H9 (cell line): ENCODE data around the gene RNF125. TPM values are rescaled to one million over a fixed set of nuclear protein-coding genes. Genes with fewer than 3 reads are reported as not detected.

Experiments
- DNase-seq: peaks from one replicate; pipeline ENCODE4 v3.0.0-alpha.2; 2017
- H2AFZ ChIP-seq: one replicate; pipeline ENCODE4 v1.6.1; 2013; ENCODE audit warnings: mild to moderate bottlenecking, low read length, control low read depth, moderate library complexity
- H2AK5ac ChIP-seq: 2 replicates; pipeline ENCODE4 v1.6.1; 2013; ENCODE audit warnings: low read length, control low read depth, mixed read lengths; ENCODE audit not compliant: insufficient read length
- H2BK120ac ChIP-seq: one replicate; pipeline ENCODE4 v1.6.1; 2013; ENCODE audit warnings: low read depth, mild to moderate bottlenecking, low read length, control low read depth, inconsistent platforms; ENCODE audit not compliant: poor library complexity, severe bottlenecking
- H2BK12ac ChIP-seq: 2 replicates; pipeline ENCODE4 v1.6.1; 2013; ENCODE audit warnings: low read length, control low read depth, mixed read lengths, low read depth; ENCODE audit not compliant: insufficient read length
- H2BK15ac ChIP-seq: 2 replicates; pipeline ENCODE4 v1.6.1; 2013; ENCODE audit warnings: low read depth, low read length, control low read depth
- H2BK20ac ChIP-seq: one replicate; pipeline ENCODE4 v1.6.1; 2013; ENCODE audit warnings: low read depth, mild to moderate bottlenecking, low read length, control low read depth, inconsistent platforms; ENCODE audit not compliant: poor library complexity, severe bottlenecking
- H2BK5ac ChIP-seq: 2 replicates; pipeline ENCODE4 v1.6.1; 2013; ENCODE audit warnings: low read length, control low read depth, mixed read lengths; ENCODE audit not compliant: insufficient read length
- H3K14ac ChIP-seq: 2 replicates; pipeline ENCODE4 v1.6.1; 2013; ENCODE audit warnings: low read length, control low read depth; ENCODE audit not compliant: insufficient read depth
- H3K18ac ChIP-seq: 2 replicates; pipeline ENCODE4 v1.6.1; 2013; ENCODE audit warnings: low read depth, mild to moderate bottlenecking, mixed read lengths, low read length, control low read depth; ENCODE audit not compliant: insufficient read length
- H3K23ac ChIP-seq: 2 replicates; pipeline ENCODE4 v1.6.1; 2013; ENCODE audit warnings: low read length, control low read depth, mixed read lengths, low read depth; ENCODE audit not compliant: insufficient read length
- H3K23me2 ChIP-seq: 2 replicates; pipeline ENCODE4 v1.6.1; 2013; ENCODE audit warnings: low read depth, mild to moderate bottlenecking, mixed read lengths, low read length, control low read depth; ENCODE audit not compliant: insufficient read length, poor library complexity, severe bottlenecking
- H3K27ac ChIP-seq: 2 replicates; pipeline ENCODE4 v1.5.1; 2013; ENCODE audit warnings: low read length, control low read depth, mixed read lengths, low read depth; ENCODE audit not compliant: insufficient read length
- H3K27me3 ChIP-seq: 2 replicates; pipeline ENCODE4 v1.6.1; 2013; ENCODE audit warnings: low read length, control low read depth, inconsistent platforms; ENCODE audit not compliant: insufficient read depth
- H3K4ac ChIP-seq: 2 replicates; pipeline ENCODE4 v1.6.1; 2013; ENCODE audit warnings: low read depth, mild to moderate bottlenecking, control low read depth, inconsistent platforms, low read length, moderate library complexity
- H3K4me1 ChIP-seq: 2 replicates; pipeline ENCODE4 v1.6.1; 2013; ENCODE audit warnings: low read length, control low read depth, inconsistent platforms; ENCODE audit not compliant: insufficient read depth
- H3K4me2 ChIP-seq: 2 replicates; pipeline ENCODE4 v1.6.1; 2013; ENCODE audit warnings: low read length, control low read depth, mixed read lengths; ENCODE audit not compliant: insufficient read length, insufficient read depth
- H3K56ac ChIP-seq: 2 replicates; pipeline ENCODE4 v1.6.1; 2013; ENCODE audit warnings: low read depth, mild to moderate bottlenecking, mixed read lengths, low read length, control low read depth; ENCODE audit not compliant: insufficient read length
- H3K79me1 ChIP-seq: 2 replicates; pipeline ENCODE4 v1.6.1; 2013; ENCODE audit warnings: low read depth, mild to moderate bottlenecking, moderate library complexity, low read length, control low read depth, inconsistent platforms; ENCODE audit not compliant: insufficient read depth, poor library complexity, severe bottlenecking
- H3K79me2 ChIP-seq: 2 replicates; pipeline ENCODE4 v1.6.1; 2013; ENCODE audit warnings: low read length, control low read depth, inconsistent platforms; ENCODE audit not compliant: insufficient read depth
- H3K9ac ChIP-seq: 2 replicates; pipeline ENCODE4 v1.6.1; 2013; ENCODE audit warnings: low read length, control low read depth, mixed read lengths; ENCODE audit not compliant: insufficient read length; ENCODE audit errors: extremely low read depth
- H3K9me3 ChIP-seq: one replicate; pipeline ENCODE4 v1.6.1; 2013; ENCODE audit warnings: low read depth, low read length, inconsistent platforms; ENCODE audit not compliant: control insufficient read depth
- H3T11ph ChIP-seq: one replicate; pipeline ENCODE4 v1.6.1; 2013; ENCODE audit warnings: mild to moderate bottlenecking, low read length, control low read depth, inconsistent platforms
- H4K20me1 ChIP-seq: one replicate; pipeline ENCODE4 v1.6.1; 2013; ENCODE audit not compliant: control insufficient read depth, insufficient read length, insufficient read depth
- H4K5ac ChIP-seq: 2 replicates; pipeline ENCODE4 v1.6.1; 2013; ENCODE audit warnings: low read depth, mild to moderate bottlenecking, mixed read lengths, low read length, control low read depth; ENCODE audit not compliant: insufficient read length
- H4K8ac ChIP-seq: replicated peaks from 2 replicates; pipeline ENCODE4 v1.6.1; 2013; ENCODE audit warnings: low read length, control low read depth, mixed read lengths, low read depth; ENCODE audit not compliant: insufficient read length
- H4K91ac ChIP-seq: 2 replicates; pipeline ENCODE4 v1.6.1; 2013; ENCODE audit warnings: low read depth, mild to moderate bottlenecking, moderate library complexity, mixed read lengths, low read length, control low read depth; ENCODE audit not compliant: insufficient read length
- H3K27ac Mint-ChIP-seq, 3 experiments: 2 replicates in 2 of 3; 3 replicates in 1 of 3; pipeline ENCODE4 v1.8.0; 2020 to 2021; ENCODE audit warnings: mixed read lengths in 3 of 3, mild to moderate bottlenecking in 1 of 3, moderate library complexity in 1 of 3
- H3K27me3 Mint-ChIP-seq: 2 replicates; pipeline ENCODE4 v1.8.0; 2021; ENCODE audit warnings: low read depth, mild to moderate bottlenecking, moderate library complexity, mixed read lengths
- H3K36me3 Mint-ChIP-seq, 3 experiments: 2 replicates in 2 of 3; 3 replicates in 1 of 3; pipeline ENCODE4 v1.8.0; 2020 to 2021; ENCODE audit warnings: low read depth in 3 of 3, mixed read lengths in 3 of 3; ENCODE audit not compliant: insufficient read depth in 1 of 3
- H3K4me1 Mint-ChIP-seq, 2 experiments: 2 replicates each; pipeline ENCODE4 v1.8.0; 2020; ENCODE audit warnings: mixed read lengths in 2 of 2
- H3K4me3 Mint-ChIP-seq, 2 experiments: 2 replicates in 1 of 2; 3 replicates in 1 of 2; pipeline ENCODE4 v1.8.0; 2020 to 2021; ENCODE audit warnings: mild to moderate bottlenecking in 2 of 2, mixed read lengths in 2 of 2, moderate library complexity in 1 of 2
- H3K9me3 Mint-ChIP-seq, 2 experiments: 2 replicates in 1 of 2; 3 replicates in 1 of 2; pipeline ENCODE4 v1.8.0; 2020; ENCODE audit warnings: mild to moderate bottlenecking in 2 of 2, mixed read lengths in 2 of 2, moderate library complexity in 1 of 2
- CTCF ChIP-seq: fragments of 200-600 bp; sonication (generic); conservative IDR thresholded peaks from 3 replicates; pipeline ENCODE4 v1.8.0; 2021; ENCODE audit warnings: antibody characterized with exemption, mild to moderate bottlenecking
- WGBS: extraction: QIAGEN DNeasy Blood & Tissue Kit; methylation state at CpG from one replicate; pipeline ENCODE4 v1.1.7; 2013; ENCODE audit warnings: missing lambda C conversion rate, low lambda C conversion rate, mixed read lengths; ENCODE audit not compliant: insufficient read length; ENCODE audit errors: extremely low coverage; 5-methylcytosine and 5-hydroxymethylcytosine counted together
- total RNA-seq: library from RNA; stranded (reverse); gene quantifications from 2 replicates; pipeline ENCODE4 v1.2.1, GENCODE V29; 2021

RNF125 gene
- total RNA-seq, 1 experiment from 2014 or later: 8.3 TPM

- H2BK120ac ChIP-seq: no peak overlapping the region
- H4K5ac ChIP-seq: no peak overlapping the region
- H2AFZ ChIP-seq: peak overlapping the region; percentile 42
Measured at GRCh38 chr18:31977270-31977872, 41.3 kb upstream of the RNF125 start.

More at GRCh38 chr18:31977270-31977872, 41.3 kb upstream of the RNF125 start:
- Histone ChIP-seq H3K4me2 (no peak overlapping the region), H3K9ac (no peak overlapping the region), H3K9me3 (peaks cover 6% of the 10 kb centered on the region), H3K14ac (no peak overlapping the region), H2BK12ac (no peak overlapping the region), H4K91ac (no peak overlapping the region), H3K4me1 (no peaks in the 10 kb centered on the region), H3K27ac (no peak overlapping the region), H3K27me3 (no peaks in the 10 kb centered on the region), H3K18ac (no peak overlapping the region), H4K20me1 (no peaks in the 10 kb centered on the region), H3K79me1 (no peaks in the 10 kb centered on the region), H3K79me2 (no peaks in the 10 kb centered on the region), H2BK20ac (no peak overlapping the region), H2BK5ac (no peak overlapping the region), H3K23me2 (no peaks in the 10 kb centered on the region), H4K8ac (no peak overlapping the region), H3K56ac (no peak overlapping the region), H2BK15ac (no peak overlapping the region), H3K4ac (no peak overlapping the region), H3T11ph (no peak overlapping the region), H3K23ac (no peak overlapping the region), H2AK5ac (no peak overlapping the region)
- WGBS: no CpG with 5 or more reads among the region's 9 CpGs
- peak; percentile 89 for TF ChIP-seq CTCF
- peak; percentile 70 for DNase-seq
- peaks cover 37 to 43% of the 10 kb centered on the region in 2 experiments for H3K9me3 Mint-ChIP-seq
- H3K36me3 Mint-ChIP-seq: peaks cover 17 to 42% (median 18%) of the 10 kb centered on the region in 3 experiments
- H3K4me1 Mint-ChIP-seq: peaks cover 2 to 8% of the 10 kb centered on the region in 2 experiments; a peak in 2 of 4 replicates
- H3K4me3 Mint-ChIP-seq: no peak overlapping the region
- H3K27ac Mint-ChIP-seq: no peak overlapping the region
- peaks cover 4% of the 10 kb centered on the region; the same call in 1 of the 2 replicates for H3K27me3 Mint-ChIP-seq
